GM20431 (cell line): ENCODE data around the gene RAB3D.
"Not testable (repeated sequence)": the region's sequence is repeated elsewhere in the genome, so short reads cannot be mapped to it uniquely, and the experiment has no call there.

Source experiments
- in situ Hi-C: fragments of 300-500 bp; cut with MseI, MboI; formaldehyde crosslinking; loops from one replicate; pipeline ENCODE4 v1.15.0; 2020; ENCODE audit warnings: low sequenced_read_pairs; ENCODE audit not compliant: unreplicated experiment

The RAB3D gene

GRCh38 chr19:11340099-11340467 lies 626 bp upstream of the RAB3D start:
- in situ Hi-C loops: not testable (repeated sequence)

GRCh38 chr19:11338569-11339253 lies 746 bp downstream of the RAB3D start:
- in situ Hi-C loops: no loop called here

- in situ Hi-C loops: no loop called here
These were observed 1.3 kb downstream of the RAB3D start for GRCh38 chr19:11338121-11338520.

- in situ Hi-C loops: no loop called here
These were observed 2.4 kb downstream of the RAB3D start for GRCh38 chr19:11337080-11337479.

GRCh38 chr19:11335449-11336146 lies 3.9 kb downstream of the RAB3D start:
- in situ Hi-C loops: no loop called here

GRCh38 chr19:11333838-11334237 lies 5.6 kb downstream of the RAB3D start:
- in situ Hi-C loops: not testable (repeated sequence)

GRCh38 chr19:11332822-11333221 lies 6.6 kb downstream of the RAB3D start:
- in situ Hi-C loops: no loop called here

GRCh38 chr19:11331502-11331901 lies 8.0 kb downstream of the RAB3D start:
- in situ Hi-C loops: no loop called here

GRCh38 chr19:11330127-11330526 lies 9.3 kb downstream of the RAB3D start:
- in situ Hi-C loops: no loop called here

- in situ Hi-C loops: no loop called here
These were observed 13.9 kb downstream of the RAB3D start for GRCh38 chr19:11325544-11325943.

- in situ Hi-C loops: no loop called here
These were observed 14.6 kb downstream of the RAB3D start for GRCh38 chr19:11324748-11325389.

GRCh38 chr19:11324079-11324661 lies 15.3 kb downstream of the RAB3D start:
- in situ Hi-C loops: no loop called here

- in situ Hi-C loops: no loop called here
These were observed 15.8 kb downstream of the RAB3D start for GRCh38 chr19:11323601-11324078.

GRCh38 chr19:11322269-11323024 lies 17.0 kb downstream of the RAB3D start:
- in situ Hi-C loops: no loop called here

GRCh38 chr19:11321191-11322126 lies 18.0 kb downstream of the RAB3D start:
- in situ Hi-C loops: no loop called here

- in situ Hi-C loops: not testable (repeated sequence)
These were observed 19.0 kb downstream of the RAB3D start for GRCh38 chr19:11320278-11320995.

GRCh38 chr19:11306337-11306736 lies 33.1 kb downstream of the RAB3D start:
- in situ Hi-C loops: no loop called here

- in situ Hi-C loops: no loop called here
These were observed 34.5 kb downstream of the RAB3D start for GRCh38 chr19:11304936-11305335.

- in situ Hi-C loops: no loop called here
These were observed 38.7 kb downstream of the RAB3D start for GRCh38 chr19:11300811-11301120.
